Activated naive CD4-positive, alpha-beta T cell treated with anti-CD3 and anti-CD28 coated beads, Interleukin-2, amount 50 U/mL, for 16 hours (primary cell): Measurements from ENCODE around the gene C12orf57.

Experiments used
- DNase-seq: peaks from one replicate; pipeline ENCODE4 v3.0.0-alpha.2; 2020

C12orf57 gene

DNA sequence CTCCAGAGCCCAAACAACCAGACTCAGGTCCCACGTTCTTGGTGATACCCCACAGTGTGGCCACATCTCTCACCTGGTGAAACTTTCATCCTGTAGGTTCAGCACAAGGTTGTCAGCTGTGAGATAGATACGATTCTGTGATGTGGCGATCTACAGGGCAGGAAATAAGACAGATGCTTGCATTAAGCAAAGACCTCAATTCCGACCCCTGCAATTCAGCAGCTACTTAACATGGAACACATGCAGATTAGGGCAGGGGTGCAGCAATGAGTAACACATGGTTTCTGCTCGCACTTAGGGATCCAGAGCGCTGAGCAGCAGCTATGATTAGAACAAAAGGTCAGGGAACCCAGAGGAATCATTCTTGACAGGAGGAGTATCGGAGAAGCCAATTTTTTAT, 22.5 kb downstream of the C12orf57 start:
- no peak for DNase-seq

DNA sequence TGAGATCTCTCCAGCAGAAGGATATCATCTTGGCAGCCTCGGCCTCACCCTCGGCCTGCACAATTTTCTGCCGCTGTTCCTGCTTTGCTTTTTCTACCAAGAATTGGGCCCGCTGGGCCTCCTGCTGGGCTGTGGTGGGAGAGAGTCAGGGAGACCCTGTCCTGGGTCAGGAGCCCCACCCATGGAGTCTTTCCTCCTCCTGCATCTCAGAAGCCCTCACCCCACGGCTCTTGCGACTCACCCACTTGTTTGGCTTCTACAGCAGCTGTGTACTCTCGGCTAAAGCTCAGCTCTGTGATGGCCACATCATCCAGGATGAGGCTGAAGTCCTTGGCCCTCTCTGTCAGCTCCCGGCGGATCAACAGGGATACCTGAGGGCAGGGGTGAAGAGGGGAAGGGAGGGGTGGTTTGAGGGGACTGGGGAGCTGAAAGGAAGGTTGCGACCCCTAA, 23.9 kb downstream of the C12orf57 start:
- DNase-seq, result no peak

DNA sequence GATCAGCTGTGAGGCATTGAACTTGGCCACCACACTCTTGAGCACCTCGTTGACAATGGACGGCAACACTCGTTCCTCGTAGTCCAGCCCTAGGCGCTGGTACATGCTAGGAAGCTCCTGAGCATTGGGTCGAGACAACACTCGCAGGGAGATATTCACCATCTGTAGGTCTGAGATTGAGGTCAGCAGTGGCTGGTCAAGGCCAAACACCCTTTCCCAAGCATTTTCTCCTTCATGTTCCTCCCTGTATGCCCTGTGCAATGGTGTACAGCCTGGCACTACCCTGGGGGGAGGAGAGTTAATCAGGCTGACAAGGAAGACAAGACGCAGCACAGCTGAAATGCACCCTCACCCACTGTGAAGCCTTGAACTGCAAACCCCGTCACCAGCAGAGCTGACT, 24.6 kb downstream of the C12orf57 start:
- no peak for DNase-seq

- DNase-seq, result no peak
These were observed 26.3 kb downstream of the C12orf57 start for GRCh38 chr12:6970096-6970527.

- no peak for DNase-seq
These were observed 30.4 kb downstream of the C12orf57 start for GRCh38 chr12:6974180-6974579.

- no peak for DNase-seq
These were observed 31.6 kb downstream of the C12orf57 start for GRCh38 chr12:6975297-6976032.

GRCh38 chr12:6977653-6978052, 33.8 kb downstream of the C12orf57 start:
- DNase-seq, result no peak

- no peak for DNase-seq
These were observed 34.4 kb downstream of the C12orf57 start for GRCh38 chr12:6978188-6978587.

GRCh38 chr12:6978611-6979011, 34.8 kb downstream of the C12orf57 start:
- no peak for DNase-seq

DNA sequence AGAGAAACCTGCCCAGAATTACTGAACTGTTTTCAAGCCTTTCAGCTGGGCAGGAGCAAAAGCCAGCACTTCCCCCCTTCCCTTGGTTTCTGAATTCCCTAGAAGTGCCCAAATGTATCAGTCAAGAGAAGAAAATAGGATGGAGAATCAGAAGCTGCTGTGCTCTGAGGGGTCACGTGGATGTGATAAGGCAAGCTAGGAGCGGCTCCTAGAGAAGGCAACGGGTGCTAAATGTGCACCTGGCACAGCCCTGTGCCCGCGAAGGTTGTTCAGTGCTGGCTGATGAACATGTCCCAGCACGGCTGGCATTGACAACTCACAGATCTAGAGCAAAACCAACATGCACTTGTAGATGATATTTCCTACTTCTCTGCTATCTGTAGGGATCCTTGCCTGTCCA, 35.2 kb downstream of the C12orf57 start:
- no peak for DNase-seq

GRCh38 chr12:6979453-6979852, 35.6 kb downstream of the C12orf57 start:
- no peak for DNase-seq

GRCh38 chr12:6980075-6980474, 36.3 kb downstream of the C12orf57 start:
- DNase-seq, result no peak

DNA sequence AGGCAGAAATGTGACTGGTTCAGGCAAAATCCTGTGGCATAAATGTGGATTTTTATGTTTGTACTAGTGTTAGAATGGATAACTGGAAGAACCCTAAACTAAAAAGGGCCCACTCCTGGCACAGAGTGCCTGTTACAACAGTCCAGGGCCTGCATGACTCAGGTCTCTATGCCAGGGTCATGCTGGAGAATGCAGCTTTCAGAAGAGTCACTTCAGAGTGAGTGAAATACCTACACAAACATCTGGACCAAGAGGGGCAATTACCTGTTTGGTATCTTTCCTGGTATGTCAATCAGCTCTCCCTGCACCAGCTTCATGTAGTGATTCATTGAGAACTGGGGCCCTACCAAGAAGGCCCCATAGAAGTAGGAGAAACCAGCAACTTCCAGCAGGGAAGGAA, 36.9 kb downstream of the C12orf57 start:
- no peak for DNase-seq

DNA sequence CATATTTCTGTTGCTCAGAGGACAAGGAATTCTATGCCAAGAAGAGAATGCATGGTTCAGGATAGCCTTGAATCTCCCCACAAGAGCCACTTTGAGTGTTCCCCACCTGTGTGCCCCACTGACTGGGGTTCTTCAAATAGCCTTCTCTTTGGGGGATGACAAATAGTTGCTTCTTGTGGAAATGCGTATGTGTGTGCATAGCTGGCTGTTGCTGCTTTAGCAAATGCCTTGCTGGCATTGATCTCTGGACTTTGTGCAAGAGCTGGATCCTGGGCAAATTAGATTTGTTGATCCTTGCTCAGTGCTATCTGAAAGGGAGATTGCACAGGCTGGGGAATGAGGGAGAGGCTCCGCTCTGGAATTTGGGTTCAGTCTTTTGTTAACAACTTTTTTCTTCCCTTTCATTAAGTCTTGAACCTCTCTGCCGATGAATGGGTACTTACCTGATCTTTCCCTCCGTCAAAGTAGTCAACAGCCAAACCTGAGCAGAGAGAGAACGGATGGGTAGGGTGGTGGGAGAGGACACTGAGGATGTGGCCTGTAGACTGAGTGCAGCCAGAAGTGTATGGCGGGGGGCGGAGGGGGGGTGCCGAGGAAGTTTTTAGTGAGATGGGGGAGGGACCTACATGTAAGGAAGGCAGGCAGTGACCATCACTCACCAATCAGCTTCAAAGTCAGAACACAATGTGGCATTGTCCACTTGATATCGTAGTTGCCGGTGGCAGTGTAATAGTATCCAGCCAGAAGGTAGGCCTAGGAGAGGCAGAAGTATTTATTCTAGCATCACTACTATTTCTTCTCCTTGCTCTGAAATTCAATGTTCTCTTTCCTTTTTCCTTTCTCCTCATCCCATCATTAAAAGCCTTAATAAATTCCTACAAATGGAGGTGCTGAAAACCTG, 37.6 kb downstream of the C12orf57 start:
- no peak for DNase-seq

GRCh38 chr12:6982532-6982931, 38.7 kb downstream of the C12orf57 start:
- DNase-seq, result no peak

DNA sequence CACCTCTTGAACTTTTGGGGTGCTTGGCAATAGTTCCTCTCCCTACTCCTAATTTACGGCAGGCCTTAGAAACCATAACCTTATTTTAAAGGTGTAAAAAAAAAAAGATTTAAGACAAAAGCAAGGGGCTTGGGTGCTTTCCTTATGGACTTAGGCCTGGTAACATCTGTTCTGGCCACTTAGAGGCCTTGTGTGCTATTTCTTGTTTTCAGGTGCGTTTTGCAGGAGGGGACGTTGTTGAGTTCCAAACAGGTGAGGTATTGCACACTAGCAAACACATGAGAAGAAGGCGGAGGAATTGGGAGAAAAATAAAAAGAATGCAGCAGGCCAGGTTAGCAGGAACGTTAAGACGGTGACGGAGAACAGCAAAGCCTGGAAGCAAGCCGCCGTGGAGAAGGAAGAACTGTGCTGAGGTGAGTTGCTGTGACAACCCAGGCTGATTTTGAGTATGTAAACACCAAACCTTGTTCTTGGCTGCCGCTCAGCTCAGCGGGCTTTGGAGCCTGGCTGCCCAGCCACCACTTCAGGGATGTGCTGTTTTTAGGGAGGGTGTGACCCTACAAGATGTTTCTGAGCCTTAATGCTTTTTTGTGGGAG, 44.2 kb downstream of the C12orf57 start:
- DNase-seq, result no peak
